OCI-LY7 (cell line): Measurements from ENCODE around the gene TANC1.

Source experiments
- EZH2phosphoT487 ChIP-seq: fragments of 200-600 bp; sonication (generic); IDR thresholded peaks from 2 replicates; pipeline ENCODE4 v1.6.1; 2018; ENCODE audit warnings: low read depth, borderline replicate concordance, mild to moderate bottlenecking, mixed run types, antibody characterized with exemption, low read length, moderate library complexity, mixed read lengths
- TF ChIP-seq, protein P1 (sequence below): fragments of 200-600 bp; sonication (generic); conservative IDR thresholded peaks from 2 replicates; pipeline ENCODE4 v1.5.1; 2014; ENCODE audit warnings: mild to moderate bottlenecking, antibody characterized with exemption, low read length, moderate library complexity, mixed read lengths

DNA sequence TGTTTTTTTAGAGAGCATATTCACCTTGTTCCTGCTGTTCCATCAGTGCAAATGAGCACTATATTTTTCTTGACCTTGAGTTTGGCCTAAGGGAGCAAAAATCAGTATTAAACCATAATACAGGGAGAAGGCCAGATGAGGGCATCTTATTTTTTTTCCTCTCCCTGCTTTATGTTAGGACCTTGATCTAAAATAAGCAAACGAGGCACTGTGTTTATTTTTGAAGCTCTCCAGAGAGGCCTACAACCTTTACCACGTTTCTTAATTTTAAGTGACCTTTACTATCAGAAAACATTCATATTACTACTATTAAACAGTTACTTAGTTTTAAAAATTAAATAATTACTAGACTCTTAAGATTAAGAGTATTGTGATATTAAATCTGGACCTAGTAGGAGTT is 100.8 kb downstream of the TANC1 start:
- TF ChIP-seq, protein P1, sequence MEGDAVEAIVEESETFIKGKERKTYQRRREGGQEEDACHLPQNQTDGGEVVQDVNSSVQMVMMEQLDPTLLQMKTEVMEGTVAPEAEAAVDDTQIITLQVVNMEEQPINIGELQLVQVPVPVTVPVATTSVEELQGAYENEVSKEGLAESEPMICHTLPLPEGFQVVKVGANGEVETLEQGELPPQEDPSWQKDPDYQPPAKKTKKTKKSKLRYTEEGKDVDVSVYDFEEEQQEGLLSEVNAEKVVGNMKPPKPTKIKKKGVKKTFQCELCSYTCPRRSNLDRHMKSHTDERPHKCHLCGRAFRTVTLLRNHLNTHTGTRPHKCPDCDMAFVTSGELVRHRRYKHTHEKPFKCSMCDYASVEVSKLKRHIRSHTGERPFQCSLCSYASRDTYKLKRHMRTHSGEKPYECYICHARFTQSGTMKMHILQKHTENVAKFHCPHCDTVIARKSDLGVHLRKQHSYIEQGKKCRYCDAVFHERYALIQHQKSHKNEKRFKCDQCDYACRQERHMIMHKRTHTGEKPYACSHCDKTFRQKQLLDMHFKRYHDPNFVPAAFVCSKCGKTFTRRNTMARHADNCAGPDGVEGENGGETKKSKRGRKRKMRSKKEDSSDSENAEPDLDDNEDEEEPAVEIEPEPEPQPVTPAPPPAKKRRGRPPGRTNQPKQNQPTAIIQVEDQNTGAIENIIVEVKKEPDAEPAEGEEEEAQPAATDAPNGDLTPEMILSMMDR: no peak
- TF ChIP-seq EZH2phosphoT487: no peak
